Vagina (tissue), 2 donors: Measurements from ENCODE around the gene COL23A1.

Experiments
- POLR2A ChIP-seq, 2 donors: fragments of 450-650 bp; IDR thresholded peaks; one replicate each; pipeline ENCODE4 v1.6.1; 2017; ENCODE audit warnings: antibody characterized with exemption in 2 of 2, mild to moderate bottlenecking in 2 of 2, moderate library complexity in 2 of 2
- TF ChIP-seq, protein P1 (sequence below), 3 experiments: fragments of 450-650 bp in 2 of 3; fragments of 200-600 bp in 1 of 3; sonication (generic) in 1 of 3; IDR thresholded peaks; one replicate each; pipeline ENCODE4 v1.5.1; 2017 to 2019; ENCODE audit warnings: antibody characterized with exemption in 3 of 3, mild to moderate bottlenecking in 2 of 3, moderate library complexity in 2 of 3

DNA sequence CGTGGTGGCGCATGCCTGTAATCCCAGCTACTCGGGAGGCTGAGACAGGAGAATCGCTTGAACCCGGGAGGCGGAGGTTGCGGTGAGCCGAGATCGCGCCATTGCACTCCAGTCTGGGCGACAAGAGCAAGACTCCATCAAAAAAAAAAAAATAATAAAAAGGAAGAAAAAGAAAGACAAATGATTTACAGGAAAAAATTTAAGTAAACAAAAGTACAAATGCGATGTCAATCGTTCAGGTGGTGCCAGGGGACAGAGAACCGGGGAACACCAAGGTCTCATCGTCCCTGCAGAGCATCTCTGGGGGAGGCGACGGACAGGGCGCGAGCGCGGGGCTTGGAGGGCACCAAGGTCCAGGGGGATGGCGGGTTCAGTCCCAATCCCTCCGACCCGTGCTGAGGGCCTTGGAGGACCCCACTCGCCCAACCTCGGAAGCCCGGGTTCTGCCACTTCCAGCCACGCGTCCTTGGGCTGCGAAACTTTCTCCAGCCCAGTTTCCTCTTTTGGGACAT lies 386.5 kb downstream of the COL23A1 start:
- TF ChIP-seq, protein P1, sequence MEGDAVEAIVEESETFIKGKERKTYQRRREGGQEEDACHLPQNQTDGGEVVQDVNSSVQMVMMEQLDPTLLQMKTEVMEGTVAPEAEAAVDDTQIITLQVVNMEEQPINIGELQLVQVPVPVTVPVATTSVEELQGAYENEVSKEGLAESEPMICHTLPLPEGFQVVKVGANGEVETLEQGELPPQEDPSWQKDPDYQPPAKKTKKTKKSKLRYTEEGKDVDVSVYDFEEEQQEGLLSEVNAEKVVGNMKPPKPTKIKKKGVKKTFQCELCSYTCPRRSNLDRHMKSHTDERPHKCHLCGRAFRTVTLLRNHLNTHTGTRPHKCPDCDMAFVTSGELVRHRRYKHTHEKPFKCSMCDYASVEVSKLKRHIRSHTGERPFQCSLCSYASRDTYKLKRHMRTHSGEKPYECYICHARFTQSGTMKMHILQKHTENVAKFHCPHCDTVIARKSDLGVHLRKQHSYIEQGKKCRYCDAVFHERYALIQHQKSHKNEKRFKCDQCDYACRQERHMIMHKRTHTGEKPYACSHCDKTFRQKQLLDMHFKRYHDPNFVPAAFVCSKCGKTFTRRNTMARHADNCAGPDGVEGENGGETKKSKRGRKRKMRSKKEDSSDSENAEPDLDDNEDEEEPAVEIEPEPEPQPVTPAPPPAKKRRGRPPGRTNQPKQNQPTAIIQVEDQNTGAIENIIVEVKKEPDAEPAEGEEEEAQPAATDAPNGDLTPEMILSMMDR (IDR thresholded peaks at IDR 0.05), result no peak
- no peak for TF ChIP-seq POLR2A (IDR thresholded peaks at IDR 0.05)
